ENCODE data around the gene VPS37C.

GRCh38 chr11:61152816-61153592 is 8.2 kb downstream of the VPS37C start:
- TF ChIP-seq, protein P1, sequence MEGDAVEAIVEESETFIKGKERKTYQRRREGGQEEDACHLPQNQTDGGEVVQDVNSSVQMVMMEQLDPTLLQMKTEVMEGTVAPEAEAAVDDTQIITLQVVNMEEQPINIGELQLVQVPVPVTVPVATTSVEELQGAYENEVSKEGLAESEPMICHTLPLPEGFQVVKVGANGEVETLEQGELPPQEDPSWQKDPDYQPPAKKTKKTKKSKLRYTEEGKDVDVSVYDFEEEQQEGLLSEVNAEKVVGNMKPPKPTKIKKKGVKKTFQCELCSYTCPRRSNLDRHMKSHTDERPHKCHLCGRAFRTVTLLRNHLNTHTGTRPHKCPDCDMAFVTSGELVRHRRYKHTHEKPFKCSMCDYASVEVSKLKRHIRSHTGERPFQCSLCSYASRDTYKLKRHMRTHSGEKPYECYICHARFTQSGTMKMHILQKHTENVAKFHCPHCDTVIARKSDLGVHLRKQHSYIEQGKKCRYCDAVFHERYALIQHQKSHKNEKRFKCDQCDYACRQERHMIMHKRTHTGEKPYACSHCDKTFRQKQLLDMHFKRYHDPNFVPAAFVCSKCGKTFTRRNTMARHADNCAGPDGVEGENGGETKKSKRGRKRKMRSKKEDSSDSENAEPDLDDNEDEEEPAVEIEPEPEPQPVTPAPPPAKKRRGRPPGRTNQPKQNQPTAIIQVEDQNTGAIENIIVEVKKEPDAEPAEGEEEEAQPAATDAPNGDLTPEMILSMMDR (IDR thresholded peaks at IDR 0.05): no peak
- no peak for TF ChIP-seq EP300 (IDR thresholded peaks at IDR 0.05)

All from ovary (tissue), 3 donors.